Transverse colon (tissue), 4 donors: ENCODE measurements around the gene PPFIA3. TPM values are rescaled to one million over a fixed set of nuclear protein-coding genes. Genes with fewer than 3 reads are reported as not detected.
"Not testable (repeated sequence)": the region's sequence is repeated elsewhere in the genome, so short reads cannot be mapped to it uniquely, and the experiment has no call there.

Experiments used
- DNase-seq: peaks from one replicate; pipeline ENCODE4 v3.0.0-alpha.2; 2019
- H3K27ac ChIP-seq, 4 donors: fragments of 200-600 bp; sonication (generic); 2 replicates each; pipeline ENCODE4 v1.5.1; 2016 to 2018; ENCODE audit warnings: inconsistent platforms in 4 of 4
- H3K27me3 ChIP-seq: fragments of 200-600 bp; sonication (generic); 2 replicates; pipeline ENCODE4 v1.5.1; 2017; ENCODE audit warnings: inconsistent platforms
- H3K36me3 ChIP-seq, 4 donors: fragments of 200-600 bp; sonication (generic); 2 replicates each; pipeline ENCODE4 v1.5.1; 2017 to 2019; ENCODE audit warnings: inconsistent platforms in 4 of 4
- H3K4me1 ChIP-seq, 4 donors: fragments of 200-600 bp; sonication (generic); 2 replicates each; pipeline ENCODE4 v1.5.1; 2017 to 2020; ENCODE audit warnings: inconsistent platforms in 4 of 4
- H3K4me3 ChIP-seq, 4 donors: fragments of 200-600 bp; sonication (generic); 1 replicate in 1 of 4; 2 replicates in 3 of 4; pipeline versions ENCODE4 v1.5.1 to v1.6.1; 2017 to 2019; ENCODE audit warnings: inconsistent platforms in 4 of 4
- H3K9me3 ChIP-seq, 2 donors: fragments of 200-600 bp; sonication (generic); 2 replicates each; pipeline ENCODE4 v1.5.1; 2017 to 2019; ENCODE audit warnings: inconsistent platforms in 2 of 2
- EP300 ChIP-seq: sonication (generic); formaldehyde crosslinking; IDR thresholded peaks from one replicate; pipeline ENCODE4 v1.6.1; 2017; ENCODE audit warnings: antibody characterized with exemption, low read depth
- POLR2A ChIP-seq: fragments of 450-650 bp; IDR thresholded peaks from one replicate; pipeline ENCODE4 v1.6.1; 2016; ENCODE audit warnings: antibody characterized with exemption, mild to moderate bottlenecking, moderate library complexity
- POLR2AphosphoS5 ChIP-seq, 3 donors: sonication (generic); formaldehyde crosslinking; IDR thresholded peaks; one replicate each; pipeline ENCODE4 v1.6.1; 2016; ENCODE audit warnings: antibody characterized with exemption in 3 of 3
- WGBS, 2 donors: methylation state at CpG; one replicate each; pipeline ENCODE4 v1.1.5; 2018; ENCODE audit warnings: low coverage in 1 of 2; 5-methylcytosine and 5-hydroxymethylcytosine counted together
- in situ Hi-C, 4 donors: fragments of 200-750 bp; cut with MboI; loops; one replicate each; pipeline versions ENCODE4 v1.15.0 to v1.15.1; 2017; ENCODE audit warnings: low sequenced_read_pairs in 3 of 4, low pct_ligation_motif_present in 1 of 4, low pct_unique_long_range_greater_than_20kb in 1 of 4
- intact Hi-C: fragments of 100-400 bp; cut with DNase I; formaldehyde crosslinking; loops from one replicate; pipeline ENCODE4 v1.15.1; 2023; ENCODE audit warnings: low total_unique reads
- total RNA-seq, 4 donors: library from RNA; depleted of rRNA; stranded (reverse); fragments of >200 nt; gene quantifications; one replicate each; pipeline ENCODE4 v1.1.0, GENCODE V29; 2016
- TF ChIP-seq, protein P1 (sequence below), 5 experiments: fragments of 200-600 bp in 3 of 5; fragments of 450-650 bp in 2 of 5; sonication (generic) in 3 of 5; IDR thresholded peaks; 1 replicate in 2 of 5; 2 replicates in 3 of 5; pipeline ENCODE4 v1.5.1; 2016 to 2017; ENCODE audit warnings: antibody characterized with exemption in 5 of 5, inconsistent platforms in 3 of 5, mild to moderate bottlenecking in 2 of 5, moderate library complexity in 1 of 5

PPFIA3 gene
- total RNA-seq, 4 donors from 2014 or later = 18.6 to 106 (median 19.9) TPM

DNA sequence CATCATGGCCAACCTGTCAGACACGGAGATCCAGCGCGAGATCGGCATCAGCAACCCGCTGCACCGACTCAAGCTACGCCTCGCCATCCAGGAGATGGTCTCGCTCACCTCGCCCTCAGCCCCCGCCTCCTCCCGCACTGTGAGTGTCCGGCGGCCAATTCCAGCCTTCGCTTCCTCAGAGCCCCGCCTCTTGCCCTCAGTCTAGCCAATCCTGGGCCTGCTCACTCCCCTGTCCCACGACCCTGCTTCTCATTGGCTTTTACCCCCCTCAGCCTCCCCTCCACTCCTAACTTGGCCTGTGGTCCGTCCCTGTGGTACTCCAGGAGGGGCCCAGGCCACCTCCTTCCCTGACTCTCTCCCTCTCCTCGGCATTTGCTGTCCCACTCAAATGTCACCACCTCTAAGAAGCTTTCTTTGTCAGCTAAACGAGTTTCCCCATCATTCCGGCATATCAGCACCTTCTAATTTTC, 23.6 kb downstream of the PPFIA3 start:
- Histone ChIP-seq H3K4me1 (peaks cover 9 to 28% (median 18%) of the 10 kb centered on the region in 4 donors), H3K4me3 (peak overlapping the region in 3 of 4 donors; percentile 27 to 47 (median 34)), H3K36me3 (no peaks in the 10 kb centered on the region), H3K27me3 (no peaks in the 10 kb centered on the region), H3K9me3 (no peaks in the 10 kb centered on the region), H3K27ac (no peak overlapping the region)
- in situ Hi-C loops (loop anchor here in 2 of 4 donors (10.0 kb wide), 1 partner anchor 48 kb away; no protein-coding TSS in a partner anchor), intact Hi-C loops (no loop called here)
- WGBS, 2 donors = 4 to 23% methylated on average over 3 to 19 of the region's 21 CpGs
- TF ChIP-seq, protein P1, sequence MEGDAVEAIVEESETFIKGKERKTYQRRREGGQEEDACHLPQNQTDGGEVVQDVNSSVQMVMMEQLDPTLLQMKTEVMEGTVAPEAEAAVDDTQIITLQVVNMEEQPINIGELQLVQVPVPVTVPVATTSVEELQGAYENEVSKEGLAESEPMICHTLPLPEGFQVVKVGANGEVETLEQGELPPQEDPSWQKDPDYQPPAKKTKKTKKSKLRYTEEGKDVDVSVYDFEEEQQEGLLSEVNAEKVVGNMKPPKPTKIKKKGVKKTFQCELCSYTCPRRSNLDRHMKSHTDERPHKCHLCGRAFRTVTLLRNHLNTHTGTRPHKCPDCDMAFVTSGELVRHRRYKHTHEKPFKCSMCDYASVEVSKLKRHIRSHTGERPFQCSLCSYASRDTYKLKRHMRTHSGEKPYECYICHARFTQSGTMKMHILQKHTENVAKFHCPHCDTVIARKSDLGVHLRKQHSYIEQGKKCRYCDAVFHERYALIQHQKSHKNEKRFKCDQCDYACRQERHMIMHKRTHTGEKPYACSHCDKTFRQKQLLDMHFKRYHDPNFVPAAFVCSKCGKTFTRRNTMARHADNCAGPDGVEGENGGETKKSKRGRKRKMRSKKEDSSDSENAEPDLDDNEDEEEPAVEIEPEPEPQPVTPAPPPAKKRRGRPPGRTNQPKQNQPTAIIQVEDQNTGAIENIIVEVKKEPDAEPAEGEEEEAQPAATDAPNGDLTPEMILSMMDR (IDR thresholded peaks at IDR 0.05) = no peak
- no peak for TF ChIP-seq POLR2A
- TF ChIP-seq POLR2AphosphoS5 (IDR thresholded peaks at IDR 0.05) = peak; percentile 8 to 20 (median 10)
- TF ChIP-seq EP300 = no peak
- DNase-seq = peak; percentile 91

GRCh38 chr19:49145573-49146407, 26.4 kb downstream of the PPFIA3 start:
- H3K27me3 ChIP-seq = no peaks in the 10 kb centered on the region

DNA sequence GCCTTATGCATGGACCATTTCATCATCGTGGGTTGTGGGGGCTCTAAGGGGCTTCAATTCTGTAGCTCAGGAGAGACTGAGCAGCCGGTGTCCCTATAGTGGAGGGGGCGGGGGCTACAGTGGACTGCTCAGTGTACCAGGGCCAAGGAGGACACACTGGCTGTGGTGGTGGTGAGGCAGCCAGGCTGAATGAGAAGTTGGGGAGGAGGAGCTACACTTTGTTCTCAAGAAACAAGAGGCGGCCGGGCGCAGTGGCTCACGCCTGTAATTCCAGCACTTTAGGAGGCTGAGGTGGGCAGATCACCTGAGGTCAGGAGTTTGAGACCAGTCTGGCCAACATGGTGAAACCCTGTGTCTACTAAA, 27.0 kb downstream of the PPFIA3 start:
- not testable (repeated sequence) for H3K36me3 ChIP-seq, DNase-seq, H3K9me3 ChIP-seq, H3K27me3 ChIP-seq, H3K4me3 ChIP-seq, H3K27ac ChIP-seq
- peaks cover 17 to 46% (median 42%) of the 10 kb centered on the region in 4 donors for H3K4me1 ChIP-seq
- WGBS, 2 donors = 32% methylated on average over 7 of the region's 7 CpGs; no CpG with 5 or more reads in 1 of the 2 donors
- in situ Hi-C loops (loop anchor here in 2 of 4 donors (10.0 kb wide), 1 partner anchor 52 kb away; no protein-coding TSS in a partner anchor), intact Hi-C loops (loop anchor here (5.0 kb wide), 1 partner anchor 49 kb away; no protein-coding TSS in a partner anchor)

More at GRCh38 chr19:49145573-49146407, 26.4 kb downstream of the PPFIA3 start:
- TF ChIP-seq POLR2AphosphoS5 (IDR thresholded peaks at IDR 0.05) (no peak), EP300 (no peak), POLR2A (no peak)
- TF ChIP-seq, protein P1 (IDR thresholded peaks at IDR 0.05) = peak; percentile 83 to 96 (median 92)
- intact Hi-C loops = loop anchor here (5.0 kb wide), 1 partner anchor 48 kb away; no protein-coding TSS in a partner anchor
- DNase-seq = peak; percentile 86
- H3K9me3 ChIP-seq = no peaks in the 10 kb centered on the region
- WGBS, 2 donors = 0 to 8% methylated on average over 7 to 27 of the region's 30 CpGs
- in situ Hi-C loops = loop anchor here in 2 of 4 donors (10.0 kb wide), 1 partner anchor 51 kb away; no protein-coding TSS in a partner anchor
- no peak overlapping the region for H3K27ac ChIP-seq
- H3K36me3 ChIP-seq = no peaks in the 10 kb centered on the region
- H3K4me1 ChIP-seq = peaks cover 13 to 40% (median 36%) of the 10 kb centered on the region in 4 donors
- H3K4me3 ChIP-seq = peak overlapping the region in 2 of 4 donors; percentile 11 to 17

DNA sequence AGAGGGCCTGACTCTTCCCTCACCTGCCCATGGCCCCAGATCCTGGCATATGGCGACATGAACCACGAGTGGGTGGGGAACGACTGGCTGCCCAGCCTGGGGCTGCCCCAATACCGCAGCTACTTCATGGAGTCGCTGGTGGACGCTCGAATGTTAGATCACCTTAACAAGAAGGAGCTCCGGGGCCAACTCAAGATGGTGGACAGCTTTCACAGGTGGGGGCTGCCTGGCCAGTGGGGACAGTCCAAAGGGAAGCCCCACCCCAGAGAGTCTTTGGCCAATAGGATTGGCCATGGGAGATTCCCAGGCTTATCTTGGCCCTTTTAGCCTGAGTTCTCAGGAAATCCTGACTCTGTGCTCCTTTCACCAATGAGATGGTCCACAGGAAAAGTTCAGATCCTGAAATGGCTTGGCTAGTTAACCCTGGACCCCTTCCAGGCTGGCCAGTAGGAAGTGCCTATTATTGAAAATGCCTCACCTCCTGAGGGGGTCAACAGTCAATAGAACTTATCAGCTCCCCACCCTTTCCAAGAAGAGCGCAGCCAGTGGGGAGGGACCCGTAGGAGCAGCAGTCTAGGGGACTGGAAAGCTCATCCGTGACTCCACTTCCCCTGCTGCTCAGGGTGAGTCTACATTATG, 28.8 kb downstream of the PPFIA3 start:
- in situ Hi-C loops = loop anchor here in 2 of 4 donors (10.0 kb wide), 1 partner anchor 53 kb away; no protein-coding TSS in a partner anchor
- Histone ChIP-seq H3K9me3 (no peaks in the 10 kb centered on the region), H3K27ac (peak overlapping the region; percentile 83 to 94 (median 92)), H3K36me3 (no peaks in the 10 kb centered on the region), H3K4me3 (peak overlapping the region in 3 of 4 donors; percentile 54 to 72 (median 56)), H3K27me3 (no peaks in the 10 kb centered on the region), H3K4me1 (peaks cover 17 to 52% (median 37%) of the 10 kb centered on the region in 4 donors)
- TF ChIP-seq POLR2A (no peak), POLR2AphosphoS5 (IDR thresholded peaks at IDR 0.05) (no peak), EP300 (no peak)
- TF ChIP-seq, protein P1 (IDR thresholded peaks at IDR 0.05) = no peak
- DNase-seq = no peak
- WGBS, 2 donors = 13 to 75% methylated on average over 3 to 11 of the region's 11 CpGs
- intact Hi-C loops = loop anchor here (5.0 kb wide), 1 partner anchor 51 kb away; no protein-coding TSS in a partner anchor
